Activated T-cell treated with anti-CD3 and anti-CD28 coated beads for 48 hours (primary cell): ENCODE data around the gene RNF111.
"Not testable (repeated sequence)": the region's sequence is repeated elsewhere in the genome, so short reads cannot be mapped to it uniquely, and the experiment has no call there.

Source experiments
- DNase-seq: peaks from one replicate; pipeline ENCODE4 v3.0.0-alpha.2; 2020; ENCODE audit warnings: low read depth

The RNF111 gene

GRCh38 chr15:59000251-59000650 lies 12.8 kb downstream of the RNF111 start:
- DNase-seq: not testable (repeated sequence)

- DNase-seq: no peak
These were observed 14.5 kb downstream of the RNF111 start for GRCh38 chr15:59001946-59002345.

GRCh38 chr15:59002418-59002859 lies 15.0 kb downstream of the RNF111 start:
- DNase-seq: no peak

GRCh38 chr15:59005579-59005978 lies 18.1 kb downstream of the RNF111 start:
- no peak for DNase-seq

GRCh38 chr15:59008086-59008485 lies 20.6 kb downstream of the RNF111 start:
- no peak for DNase-seq

- no peak for DNase-seq
These were observed 23.9 kb downstream of the RNF111 start for GRCh38 chr15:59011262-59011952.

GRCh38 chr15:59013246-59013873 lies 25.9 kb downstream of the RNF111 start:
- no peak for DNase-seq

- no peak for DNase-seq
These were observed 26.6 kb downstream of the RNF111 start for GRCh38 chr15:59014068-59014467.

- no peak for DNase-seq
These were observed 30.0 kb downstream of the RNF111 start for GRCh38 chr15:59017449-59017848.

GRCh38 chr15:59018833-59019232 lies 31.4 kb downstream of the RNF111 start:
- DNase-seq: no peak

GRCh38 chr15:59020322-59020721 lies 32.9 kb downstream of the RNF111 start:
- DNase-seq: no peak

- no peak for DNase-seq
These were observed 34.7 kb downstream of the RNF111 start for GRCh38 chr15:59022188-59022587.

- no peak for DNase-seq
These were observed 38.7 kb downstream of the RNF111 start for GRCh38 chr15:59026207-59026606.

- no peak for DNase-seq
These were observed 41.0 kb downstream of the RNF111 start for GRCh38 chr15:59028387-59028955.

GRCh38 chr15:59029554-59029953 lies 42.1 kb downstream of the RNF111 start:
- DNase-seq: no peak

GRCh38 chr15:59035201-59035600 lies 47.7 kb downstream of the RNF111 start:
- DNase-seq: no peak

GRCh38 chr15:59039225-59039624 lies 51.8 kb downstream of the RNF111 start:
- no peak for DNase-seq

- no peak for DNase-seq
These were observed 54.6 kb downstream of the RNF111 start for GRCh38 chr15:59042041-59042440.

- DNase-seq: no peak
These were observed 61.4 kb downstream of the RNF111 start for GRCh38 chr15:59048897-59049296.

GRCh38 chr15:59051873-59052861 lies 64.7 kb downstream of the RNF111 start:
- no peak for DNase-seq

- no peak for DNase-seq
These were observed 65.5 kb downstream of the RNF111 start for GRCh38 chr15:59052915-59053407.

- DNase-seq: no peak
These were observed 66.0 kb downstream of the RNF111 start for GRCh38 chr15:59053482-59053881.
